Spleen (tissue), 11 donors: Measurements from ENCODE around the gene TBC1D30. TPM values are rescaled to one million over a fixed set of nuclear protein-coding genes. Genes with fewer than 3 reads are reported as not detected.

Experiments used
- DNase-seq: peaks from one replicate; pipeline ENCODE4 v3.0.0-alpha.2; 2020
- H3K27ac ChIP-seq, 8 donors: fragments of 200-600 bp; sonication (generic) in 7 of 8; 1 replicate in 4 of 8; 2 replicates in 4 of 8; pipeline versions ENCODE4 v1.5.0 to v1.8.0; 2016 to 2021; ENCODE audit warnings: inconsistent platforms in 4 of 8, mild to moderate bottlenecking in 4 of 8, moderate library complexity in 1 of 8
- H3K27me3 ChIP-seq, 7 donors: fragments of 200-600 bp; sonication (generic) in 6 of 7; replicated peaks in 1 of 7; 1 replicate in 4 of 7; 2 replicates in 3 of 7; pipeline versions ENCODE4 v1.5.0 to v1.8.0; 2016 to 2021; ENCODE audit warnings: inconsistent platforms in 3 of 7, mild to moderate bottlenecking in 1 of 7
- H3K36me3 ChIP-seq, 6 donors: fragments of 200-600 bp; sonication (generic) in 5 of 6; 1 replicate in 4 of 6; 2 replicates in 2 of 6; pipeline versions ENCODE4 v1.5.0 to v1.8.0; 2016 to 2021; ENCODE audit warnings: inconsistent platforms in 2 of 6
- H3K4me1 ChIP-seq, 6 donors: fragments of 200-600 bp; sonication (generic) in 5 of 6; 1 replicate in 3 of 6; 2 replicates in 3 of 6; pipeline versions ENCODE4 v1.5.0 to v1.8.0; 2016 to 2021; ENCODE audit warnings: inconsistent platforms in 3 of 6
- H3K4me3 ChIP-seq, 8 donors: fragments of 200-600 bp; sonication (generic) in 7 of 8; 1 replicate in 4 of 8; 2 replicates in 4 of 8; pipeline versions ENCODE4 v1.5.0 to v1.8.0; 2016 to 2021; ENCODE audit warnings: inconsistent platforms in 4 of 8, mild to moderate bottlenecking in 4 of 8, moderate library complexity in 2 of 8
- H3K9me3 ChIP-seq, 8 donors: fragments of 200-600 bp; sonication (generic) in 7 of 8; 1 replicate in 4 of 8; 2 replicates in 4 of 8; pipeline versions ENCODE4 v1.5.0 to v1.8.0; 2016 to 2021; ENCODE audit warnings: inconsistent platforms in 4 of 8
- POLR2A ChIP-seq, 3 donors: fragments of 450-650 bp; IDR thresholded peaks; one replicate each; pipeline ENCODE4 v1.5.1; 2017; ENCODE audit warnings: antibody characterized with exemption in 3 of 3, mild to moderate bottlenecking in 1 of 3
- POLR2AphosphoS5 ChIP-seq, 3 donors: sonication (generic); formaldehyde crosslinking; IDR thresholded peaks; one replicate each; pipeline ENCODE4 v1.5.1; 2017; ENCODE audit warnings: antibody characterized with exemption in 3 of 3
- WGBS, 5 donors: extraction: QIAGEN DNeasy Blood & Tissue Kit in 3 of 5; methylation state at CpG; one replicate each; pipeline versions ENCODE4 v1.1.5 to v1.1.7; 2013 to 2018; 5-methylcytosine and 5-hydroxymethylcytosine counted together
- intact Hi-C: fragments of 100-400 bp; cut with DNase I; formaldehyde crosslinking; loops from one replicate; pipeline ENCODE4 v1.15.0; 2023; ENCODE audit warnings: low total_unique reads
- polyA plus RNA-seq, 3 donors: library from polyadenylated mRNA; stranded (reverse); fragments of 200-250 nt; gene quantifications; one replicate each; pipeline ENCODE4 v1.2.1, GENCODE V29; 2013
- total RNA-seq, 7 donors: library from RNA; depleted of rRNA in 3 of 7; stranded (reverse); fragments of >200 nt in 3 of 7; fragmentation: NEBNext Ultra II Directional in 4 of 7; extraction: Animal tissue kit (Norgen Biotek cat#: 25700) in 4 of 7; gene quantifications; one replicate each; pipeline versions ENCODE4 v1.1.0 to v1.2.1, GENCODE V29; 2016 to 2021
- TF ChIP-seq, protein P1 (sequence below), 11 experiments: fragments of 200-600 bp in 7 of 11; fragments of 450-650 bp in 4 of 11; sonication (generic) in 4 of 11; IDR thresholded peaks in 8 of 11; conservative IDR thresholded peaks in 3 of 11; 1 replicate in 7 of 11; 2 replicates in 4 of 11; pipeline versions ENCODE4 v1.4.0 to v1.8.0; 2016 to 2021; ENCODE audit warnings: antibody characterized with exemption in 11 of 11, inconsistent platforms in 4 of 11, mild to moderate bottlenecking in 1 of 11
- donor health status: healthy with polysubstance abuse.
- donor health status: DM: no; HTN: no; CAD: no; lungs with moderate emphysema.
- donor health status: DM: no; HTN: no; CAD: no.
- donor health status: Bipolar disorder and iron deficiency.
- donor health status: healthy.
- donor health status: DM: no; HTN: no; CAD: no.
- donor health status: DM: yes; HTN: yes; CAD: no.

TBC1D30 gene
- total and polyA plus RNA-seq, 10 donors = 1.3 to 15.7 (median 8.4) TPM

GRCh38 chr12:64796205-64796845, 28.1 kb upstream of the TBC1D30 start:
- no peak for DNase-seq
- peaks cover 0 to 4% (median 0%) of the 10 kb centered on the region in 7 donors for H3K27me3 ChIP-seq

DNA sequence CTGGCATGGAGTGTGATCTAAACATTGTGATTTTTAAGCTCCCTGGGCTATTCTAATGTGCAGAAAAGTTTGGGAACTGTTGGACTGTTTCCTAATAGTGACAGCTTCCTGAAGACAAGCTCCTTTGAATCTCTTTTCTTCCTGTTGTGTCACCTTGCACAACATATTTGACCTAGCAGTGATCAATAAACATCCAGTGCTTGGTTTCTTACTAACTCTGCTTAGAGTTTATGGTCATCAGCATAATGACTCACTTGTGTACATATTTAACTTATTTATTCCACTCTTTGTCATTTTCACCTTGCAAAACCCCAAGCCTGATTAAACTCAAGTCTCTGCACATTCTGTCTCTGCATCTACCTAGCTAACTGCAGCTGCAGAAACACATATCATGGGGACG, 27.3 kb upstream of the TBC1D30 start:
- H3K4me1 ChIP-seq = peaks cover 0 to 18% (median 1%) of the 10 kb centered on the region in 6 donors
- H3K27me3 ChIP-seq = peaks cover 0 to 4% (median 0%) of the 10 kb centered on the region in 7 donors
- H3K36me3 ChIP-seq = no peaks in the 10 kb centered on the region
- DNase-seq = no peak
- WGBS, 5 donors = 80 to 97% (median 91%) methylated on average over 1 of the region's 1 CpG
- intact Hi-C loops = no loop called here
- no peak for TF ChIP-seq POLR2AphosphoS5 (IDR thresholded peaks at IDR 0.05)
- TF ChIP-seq, protein P1, sequence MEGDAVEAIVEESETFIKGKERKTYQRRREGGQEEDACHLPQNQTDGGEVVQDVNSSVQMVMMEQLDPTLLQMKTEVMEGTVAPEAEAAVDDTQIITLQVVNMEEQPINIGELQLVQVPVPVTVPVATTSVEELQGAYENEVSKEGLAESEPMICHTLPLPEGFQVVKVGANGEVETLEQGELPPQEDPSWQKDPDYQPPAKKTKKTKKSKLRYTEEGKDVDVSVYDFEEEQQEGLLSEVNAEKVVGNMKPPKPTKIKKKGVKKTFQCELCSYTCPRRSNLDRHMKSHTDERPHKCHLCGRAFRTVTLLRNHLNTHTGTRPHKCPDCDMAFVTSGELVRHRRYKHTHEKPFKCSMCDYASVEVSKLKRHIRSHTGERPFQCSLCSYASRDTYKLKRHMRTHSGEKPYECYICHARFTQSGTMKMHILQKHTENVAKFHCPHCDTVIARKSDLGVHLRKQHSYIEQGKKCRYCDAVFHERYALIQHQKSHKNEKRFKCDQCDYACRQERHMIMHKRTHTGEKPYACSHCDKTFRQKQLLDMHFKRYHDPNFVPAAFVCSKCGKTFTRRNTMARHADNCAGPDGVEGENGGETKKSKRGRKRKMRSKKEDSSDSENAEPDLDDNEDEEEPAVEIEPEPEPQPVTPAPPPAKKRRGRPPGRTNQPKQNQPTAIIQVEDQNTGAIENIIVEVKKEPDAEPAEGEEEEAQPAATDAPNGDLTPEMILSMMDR (IDR thresholded peaks at IDR 0.05 in 8 of 11, conservative IDR thresholded peaks at IDR 0.05 in 3 of 11) = no peak
- TF ChIP-seq POLR2A (IDR thresholded peaks at IDR 0.05) = no peak
- no peak overlapping the region for H3K4me3 ChIP-seq
- no peaks in the 10 kb centered on the region for H3K9me3 ChIP-seq
- no peak overlapping the region for H3K27ac ChIP-seq

More at GRCh38 chr12:64796205-64796845, 28.1 kb upstream of the TBC1D30 start:
- intact Hi-C loops = no loop called here
- TF ChIP-seq, protein P1 (IDR thresholded peaks at IDR 0.05 in 8 of 11, conservative IDR thresholded peaks at IDR 0.05 in 3 of 11) = peak; percentile 38 to 83 (median 61)
- TF ChIP-seq POLR2A (IDR thresholded peaks at IDR 0.05) = no peak
- H3K9me3 ChIP-seq = no peaks in the 10 kb centered on the region
- H3K27ac ChIP-seq = no peak overlapping the region
- H3K4me3 ChIP-seq = no peak overlapping the region
- WGBS, 5 donors = 58 to 66% (median 65%) methylated on average over 5 of the region's 5 CpGs
- H3K36me3 ChIP-seq = no peaks in the 10 kb centered on the region
- peaks cover 0 to 12% (median 0%) of the 10 kb centered on the region in 6 donors for H3K4me1 ChIP-seq

GRCh38 chr12:64798165-64798564, 26.3 kb upstream of the TBC1D30 start:
- DNase-seq = no peak
- intact Hi-C loops = no loop called here
- H3K27ac ChIP-seq = no peak overlapping the region
- H3K36me3 ChIP-seq = no peaks in the 10 kb centered on the region
- peaks cover 0 to 4% (median 0%) of the 10 kb centered on the region in 7 donors for H3K27me3 ChIP-seq
- H3K4me1 ChIP-seq = peaks cover 0 to 21% (median 3%) of the 10 kb centered on the region in 6 donors
- no peak overlapping the region for H3K4me3 ChIP-seq
- H3K9me3 ChIP-seq = no peaks in the 10 kb centered on the region
- TF ChIP-seq POLR2AphosphoS5 (IDR thresholded peaks at IDR 0.05) = no peak
- TF ChIP-seq, protein P1 (IDR thresholded peaks at IDR 0.05 in 8 of 11, conservative IDR thresholded peaks at IDR 0.05 in 3 of 11) = no peak
- no peak for TF ChIP-seq POLR2A (IDR thresholded peaks at IDR 0.05)

GRCh38 chr12:64800640-64801039, 23.8 kb upstream of the TBC1D30 start:
- intact Hi-C loops = no loop called here
- TF ChIP-seq, protein P1 (IDR thresholded peaks at IDR 0.05 in 8 of 11, conservative IDR thresholded peaks at IDR 0.05 in 3 of 11) = no peak
- TF ChIP-seq POLR2AphosphoS5 (IDR thresholded peaks at IDR 0.05) (no peak), POLR2A (IDR thresholded peaks at IDR 0.05) (no peak)
- 71 to 85% (median 79%) methylated on average over 5 of the region's 5 CpGs for WGBS, 5 donors

More at GRCh38 chr12:64800640-64801039, 23.8 kb upstream of the TBC1D30 start:
- no peak overlapping the region for H3K4me3 ChIP-seq
- peaks cover 0 to 4% (median 0%) of the 10 kb centered on the region in 7 donors for H3K27me3 ChIP-seq
- no peaks in the 10 kb centered on the region for H3K9me3 ChIP-seq
- H3K4me1 ChIP-seq = peaks cover 0 to 21% (median 3%) of the 10 kb centered on the region in 6 donors
- H3K27ac ChIP-seq = no peak overlapping the region
- H3K36me3 ChIP-seq = no peaks in the 10 kb centered on the region
- DNase-seq = no peak
